K562 (cell line): ENCODE results near the gene MMP24OS. TPM values are rescaled to one million over a fixed set of nuclear protein-coding genes. Genes with fewer than 3 reads are reported as not detected.

Source experiments
- ATAC-seq: fragments of 200-7000 bp; cut with Tn5 transposase; 3 replicates; pipeline ENCODE4 v1.9.1; 2020; ENCODE audit warnings: moderate library complexity
- BruUV-seq: library from RNA; stranded (reverse); fragments of 400-500 nt; replicated peaks from 2 replicates; lab custom pipeline; 2021; lab: Mats Ljungman, UMichigan
- CTCF ChIA-PET: fragments of 300-600 bp; formaldehyde crosslinking; extraction: SDS; loops from one replicate; lab custom pipeline; 2021; ENCODE audit warnings: low intra/inter-chr PET ratio; lab: Yijun Ruan, JAX
- POLR2A ChIA-PET: fragments of 300-600, 350-650 bp; sonication (Branson Sonifier 250); formaldehyde crosslinking; extraction: SDS; loops from one replicate; lab custom pipeline; 2021; ENCODE audit warnings: antibody characterized with exemption, inconsistent platforms; lab: Yijun Ruan, JAX
- DNase-seq, 4 experiments: peaks; one replicate each; pipeline versions ENCODE4 v3.0.0 to v3.0.0-alpha.2; 2011 to 2018; ENCODE audit warnings: low spot score in 3 of 4, mixed read lengths in 3 of 4; ENCODE audit errors: extremely low read depth in 1 of 4
- FAIRE-seq: peaks from 2 replicates; lab custom pipeline; 2011; peaks lifted over from hg19 to GRCh38; lab: Jason Lieb, UNC
- H2AFZ ChIP-seq: 2 replicates; pipeline ENCODE4 v1.6.0; 2011; ENCODE audit warnings: low read depth, low read length, control low read depth, inconsistent platforms
- H3K27ac ChIP-seq: fragments of 200-600 bp; 3 replicates; pipeline ENCODE4 v1.8.0; 2011; ENCODE audit warnings: low read depth, mild to moderate bottlenecking, control low read depth, inconsistent platforms, low read length, moderate library complexity, mixed read lengths; ENCODE audit errors: extremely low read depth
- H3K27me3 ChIP-seq, 2 experiments: fragments of 300-600 bp in 1 of 2; 2 replicates in 1 of 2; 3 replicates in 1 of 2; pipeline versions ENCODE4 v1.6.0 to v1.8.0; 2011; ENCODE audit warnings: inconsistent platforms in 2 of 2, low read length in 2 of 2, mild to moderate bottlenecking in 1 of 2, mixed read lengths in 1 of 2, moderate library complexity in 1 of 2; ENCODE audit not compliant: control insufficient read depth in 2 of 2, insufficient read depth in 2 of 2
- H3K36me3 ChIP-seq: fragments of 300-600 bp; 3 replicates; pipeline ENCODE4 v1.8.0; 2011; ENCODE audit warnings: mild to moderate bottlenecking, low read length, inconsistent platforms; ENCODE audit not compliant: control insufficient read depth, insufficient read depth
- H3K4me1 ChIP-seq, 2 experiments: fragments of 200-600 bp in 1 of 2; replicated peaks in 1 of 2; 2 replicates in 1 of 2; 3 replicates in 1 of 2; pipeline versions ENCODE4 v1.5.1 to v1.8.0; 2011; ENCODE audit warnings: inconsistent platforms in 2 of 2, low read length in 2 of 2, mild to moderate bottlenecking in 1 of 2, mixed read lengths in 1 of 2, moderate library complexity in 1 of 2; ENCODE audit not compliant: control insufficient read depth in 2 of 2, insufficient read depth in 2 of 2
- H3K4me2 ChIP-seq: 2 replicates; pipeline ENCODE4 v1.6.1; 2011; ENCODE audit warnings: low read length, control low read depth, inconsistent platforms, mixed read lengths; ENCODE audit not compliant: insufficient read depth
- H3K4me3 ChIP-seq: fragments of 200-600 bp; sonication (generic), shearing (Covaris generic); 2 replicates; pipeline ENCODE4 v1.5.1; 2016; ENCODE audit warnings: control low read depth, inconsistent platforms
- H3K79me2 ChIP-seq: fragments of 200-600 bp; 3 replicates; pipeline ENCODE4 v1.8.0; 2011; ENCODE audit warnings: low read length, inconsistent platforms; ENCODE audit not compliant: control insufficient read depth, insufficient read depth
- H3K9ac ChIP-seq, 2 experiments: 2 replicates each; pipeline versions ENCODE4 v1.6.0 to v1.6.1; 2011; ENCODE audit warnings: low read depth in 2 of 2, low read length in 2 of 2, control low read depth in 1 of 2, inconsistent platforms in 1 of 2, mild to moderate bottlenecking in 1 of 2, mixed read lengths in 1 of 2; ENCODE audit not compliant: insufficient read depth in 1 of 2
- H3K9me1 ChIP-seq: one replicate; pipeline ENCODE4 v1.6.0; 2011; ENCODE audit warnings: inconsistent platforms, mild to moderate bottlenecking, low read length, moderate library complexity; ENCODE audit not compliant: control insufficient read depth, insufficient read depth
- H3K9me3 ChIP-seq: replicated peaks from 2 replicates; pipeline ENCODE4 v1.5.1; 2011; ENCODE audit warnings: low read depth, low read length, inconsistent platforms; ENCODE audit not compliant: control insufficient read depth, insufficient read depth
- H4K20me1 ChIP-seq: replicated peaks from 2 replicates; pipeline ENCODE4 v1.6.1; 2011; ENCODE audit warnings: low read length, inconsistent platforms, mixed read lengths; ENCODE audit not compliant: control insufficient read depth, insufficient read depth
- ARHGAP35 ChIP-seq: fragments of 450-650 bp; IDR thresholded peaks from 2 replicates; pipeline ENCODE4 v1.6.1; 2018; ENCODE audit not compliant: partially characterized antibody
- HBP1 ChIP-seq: fragments of 450-650 bp; formaldehyde crosslinking; IDR thresholded peaks from 2 replicates; pipeline ENCODE4 v1.4.0; 2022; ENCODE audit warnings: missing genetic modification characterization
- LARP7 ChIP-seq: fragments of 450-650 bp; IDR thresholded peaks from 2 replicates; pipeline ENCODE4 v1.6.1; 2016
- MCM5 ChIP-seq: fragments of 450-650 bp; IDR thresholded peaks from 2 replicates; pipeline ENCODE4 v1.6.1; 2016; ENCODE audit warnings: low read depth
- NCOA1 ChIP-seq: fragments of 450-650 bp; IDR thresholded peaks from 2 replicates; pipeline ENCODE4 v1.6.1; 2016; ENCODE audit warnings: low read depth
- NFIX ChIP-seq: fragments of 250-450 bp; sonication (Bioruptor Pico); IDR thresholded peaks from 2 replicates; pipeline ENCODE4 v1.4.0; 2020; ENCODE audit warnings: low read depth, mild to moderate bottlenecking, moderate library complexity
- TCF3 ChIP-seq: sonication (generic); formaldehyde crosslinking; IDR thresholded peaks from 2 replicates; pipeline ENCODE4 v1.4.0; 2020; ENCODE audit warnings: mild to moderate bottlenecking, missing genetic modification reagents
- TFE3 ChIP-seq: fragments of 450-650 bp; formaldehyde crosslinking; IDR thresholded peaks from 2 replicates; pipeline ENCODE4 v1.4.0; 2020; ENCODE audit warnings: mild to moderate bottlenecking, mixed read lengths
- ZNF707 ChIP-seq: fragments of 250-450 bp; sonication (Bioruptor Pico); conservative IDR thresholded peaks from 2 replicates; pipeline ENCODE4 v1.8.0; 2022; ENCODE audit warnings: inconsistent platforms, mild to moderate bottlenecking, moderate library complexity
- ZNF766 ChIP-seq: fragments of 200-800 bp; sonication (Bioruptor generic); conservative IDR thresholded peaks from 2 replicates; pipeline ENCODE4 v1.6.1; 2016; ENCODE audit warnings: missing genetic modification characterization, missing compliant biosample characterization
- WGBS: fragments of 100-300 bp; shearing (Covaris generic); methylation state at CpG from one replicate; pipeline ENCODE4 v1.1.6; 2016; ENCODE audit warnings: low coverage, mixed read lengths; ENCODE audit not compliant: insufficient coverage; ENCODE audit errors: missing lambda C conversion rate; 5-methylcytosine and 5-hydroxymethylcytosine counted together
- in situ Hi-C: fragments of 300-500 bp; cut with MboI; formaldehyde crosslinking; loops from 4 replicates; pipeline ENCODE4 v1.15.0; 2018; ENCODE audit warnings: inconsistent platforms, mixed read lengths
- intact Hi-C: fragments of 100-400 bp; cut with micrococcal nuclease; formaldehyde crosslinking; loops from 2 replicates; pipeline ENCODE4 v1.14.2; 2022
- polyA plus RNA-seq, 8 experiments: library from polyadenylated mRNA; depleted of rRNA in 4 of 8; stranded (reverse) in 5 of 8; unstranded in 3 of 8; fragments of >200 nt; fragmentation: Nextera tagmentation in 2 of 8; fragmentation: Illumina TruSeq in 1 of 8; extraction: Ambion mirVana in 2 of 8; extraction: Trizol in 1 of 8; gene quantifications; 2 replicates each; pipeline versions ENCODE4 v1.2.1 to v1.2.3, GENCODE V29; 2011 to 2014; ENCODE audit warnings: inconsistent platforms in 1 of 8, missing spikeins in 1 of 8
- total RNA-seq, 7 experiments: library from RNA; depleted of rRNA in 6 of 7; stranded (reverse); fragments of >200 nt in 6 of 7; fragmentation: Illumina TruSeq in 2 of 7; extraction: Trizol in 2 of 7; gene quantifications; 2 replicates each; pipeline versions ENCODE4 v1.2.1 to v1.2.3, GENCODE V29; 2011 to 2021; ENCODE audit warnings: low replicate concordance in 1 of 7

The MMP24OS gene
- total and polyA plus RNA-seq, 9 of the 15 experiments (the other 6 are each of a cell fraction or from before 2014, with no cell fraction given) = 0.92 to 41.5 (median 11.4) TPM

GRCh38 chr20:35267092-35267491 lies 10.8 kb downstream of the MMP24OS start:
- WGBS = 60% methylated on average over 11 of the region's 16 CpGs
- Histone ChIP-seq H3K27ac (no peak overlapping the region), H3K4me2 (no peak overlapping the region), H3K36me3 (no peaks in the 10 kb centered on the region), H3K9me1 (no peaks in the 10 kb centered on the region)
- FAIRE-seq = no peak
- ChIA-PET CTCF (interaction anchor here (0.5 to 5.3 kb wide), 2 partner anchors 37 to 122 kb away, joined by 3 to 28 read pairs; partner anchors contain the start of gene EDEM2), POLR2A (interaction anchor here (0.9 to 1.5 kb wide), 2 partner anchors 17 to 131 kb away, joined by 4 to 7 read pairs; partner anchors contain the start of gene EIF6)
- in situ Hi-C loops = loop anchor here (5.0 kb wide), 1 partner anchor 125 kb away; no protein-coding TSS in a partner anchor
- TF ChIP-seq LARP7 (no peak), ZNF766 (CRISPR knock-in tag) (no peak), NCOA1 (no peak), TFE3 (CRISPR knock-in tag) (no peak), NFIX (CRISPR knock-in tag) (no peak), ZNF707 (CRISPR knock-in tag) (no peak), TCF3 (CRISPR knock-in tag) (no peak), MCM5 (no peak), ARHGAP35 (no peak), HBP1 (CRISPR knock-in tag) (no peak)
- TF ChIP-seq, all 486 proteins: peak for 0
- intact Hi-C loops = loop anchor here (10.0 kb wide), 2 partner anchors 392 to 432 kb away; partner anchors contain the start of genes ACSS2 and GGT7
- H3K9ac ChIP-seq = peak overlapping the region in 1 of 2 experiments; percentile 21; a peak in 1 of 4 replicates
- no TSS peak for BruUV-seq
- DNase-seq = no peak
- no peak overlapping the region for H2AFZ ChIP-seq
- no peak overlapping the region for H3K4me3 ChIP-seq
- H3K27me3 ChIP-seq = peaks cover 0 to 9% of the 10 kb centered on the region in 2 experiments; a peak in 2 of 5 replicates
- H4K20me1 ChIP-seq = no peaks in the 10 kb centered on the region
- ATAC-seq = no peak
- H3K79me2 ChIP-seq = no peaks in the 10 kb centered on the region
- H3K4me1 ChIP-seq = peaks cover 8 to 39% of the 10 kb centered on the region in 2 experiments; a peak in 4 of 5 replicates
- H3K9me3 ChIP-seq = no peaks in the 10 kb centered on the region
